ENCODE data around the gene DYNLT2B.
"Not testable (repeated sequence)": the region's sequence is repeated elsewhere in the genome, so short reads cannot be mapped to it uniquely, and the experiment has no call there.

DYNLT2B gene

DNA sequence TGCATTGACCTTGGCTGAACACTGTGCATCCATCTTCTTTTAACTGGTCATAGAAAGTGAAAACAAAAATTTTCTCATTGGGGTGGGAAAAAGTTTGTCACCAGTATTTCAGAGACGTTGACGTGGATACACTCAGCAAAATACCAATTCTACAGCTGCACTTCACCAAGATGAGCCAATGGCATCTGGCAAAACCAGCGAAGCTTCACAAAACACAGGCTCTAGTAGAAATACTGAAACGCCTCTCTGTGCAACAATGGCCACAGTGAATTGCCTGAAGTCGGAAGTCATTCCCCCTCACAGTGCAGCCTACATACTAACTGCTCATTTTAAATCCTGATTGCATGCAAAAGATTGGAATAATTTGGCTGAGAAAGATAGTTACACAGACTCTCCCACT is 47.5 kb downstream of the DYNLT2B start:
- no peak for DNase-seq (ENCODE audit: low read depth)

DNA sequence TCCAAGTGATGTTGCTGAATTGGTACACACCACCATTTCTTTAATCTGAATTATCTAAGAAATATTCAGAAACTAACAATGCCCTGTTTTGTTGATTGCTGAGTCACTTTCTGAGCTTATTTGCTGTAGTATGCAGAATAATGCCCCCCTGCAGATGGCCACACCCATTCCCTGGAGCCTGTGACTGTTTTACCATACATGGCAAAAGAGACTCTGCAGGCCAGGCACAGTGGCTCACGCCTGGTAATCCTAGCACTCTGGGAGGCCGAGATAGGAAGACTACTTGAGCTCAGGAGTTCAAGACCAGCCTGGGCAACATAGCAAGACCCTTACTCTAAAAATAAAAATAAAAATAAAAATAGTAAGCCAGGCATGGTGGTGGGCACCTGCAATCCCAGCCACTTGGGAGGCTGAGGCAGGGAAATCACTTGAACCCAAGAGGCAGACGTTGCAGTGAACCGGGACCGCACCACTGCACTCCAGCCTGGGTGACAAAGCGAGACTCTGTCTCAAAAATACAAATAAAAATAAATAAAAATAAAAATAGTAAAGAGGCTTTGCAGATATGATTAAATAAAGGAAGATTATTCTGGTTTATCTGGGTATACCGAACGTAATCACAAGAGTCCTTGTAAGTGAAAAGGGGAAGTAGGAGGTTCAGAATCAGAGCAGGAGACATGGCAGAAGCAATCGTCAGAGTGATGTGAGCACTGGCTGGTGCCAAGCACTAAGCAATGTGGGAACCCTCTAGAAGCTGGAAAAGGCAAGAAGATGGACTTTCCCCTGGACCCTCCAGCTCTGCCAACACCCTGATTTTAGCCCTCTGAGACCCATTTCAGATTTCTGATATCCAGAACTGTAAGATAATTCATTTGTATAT is 49.5 kb downstream of the DYNLT2B start:
- DNase-seq (ENCODE audit: low read depth) = no peak

DNA sequence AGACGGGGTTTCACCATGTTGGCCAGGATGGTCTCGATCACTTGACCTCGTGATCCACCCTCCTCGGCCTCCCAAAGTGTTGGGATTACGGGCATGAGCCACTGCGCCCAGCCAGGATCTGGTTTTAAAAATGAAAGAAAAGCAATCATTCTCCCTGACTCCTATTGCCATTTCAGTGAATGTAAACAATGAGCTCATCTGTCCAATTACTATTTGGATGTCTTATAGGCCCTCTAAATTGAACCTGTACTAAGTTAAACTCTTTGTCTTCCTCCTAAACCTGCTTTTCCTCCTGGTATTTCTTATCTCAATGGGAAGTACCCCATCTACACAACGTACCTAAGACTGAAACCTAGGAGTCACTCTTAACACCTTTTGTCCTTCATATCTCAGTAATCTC is 54.2 kb downstream of the DYNLT2B start:
- no peak for DNase-seq (ENCODE audit: low read depth)

DNA sequence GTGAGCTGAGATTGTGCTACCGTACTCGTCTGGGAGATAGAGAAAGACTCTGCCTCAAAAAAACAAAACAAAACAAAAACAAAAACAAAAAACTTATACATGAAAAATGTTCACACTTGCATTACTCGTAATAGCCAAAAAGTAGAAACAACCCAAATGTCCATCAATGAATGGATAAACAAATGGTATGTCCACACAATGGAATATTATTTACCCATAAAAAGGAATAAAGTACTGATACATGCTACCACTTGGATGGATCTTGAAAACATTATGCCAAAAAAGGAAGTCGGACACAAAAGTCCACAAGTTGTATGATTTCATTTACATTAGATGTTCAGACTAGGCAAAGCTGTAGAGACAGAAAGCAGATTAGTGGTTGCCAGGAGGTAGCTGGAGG is 57.3 kb downstream of the DYNLT2B start:
- DNase-seq (ENCODE audit: low read depth) = no peak

DNA sequence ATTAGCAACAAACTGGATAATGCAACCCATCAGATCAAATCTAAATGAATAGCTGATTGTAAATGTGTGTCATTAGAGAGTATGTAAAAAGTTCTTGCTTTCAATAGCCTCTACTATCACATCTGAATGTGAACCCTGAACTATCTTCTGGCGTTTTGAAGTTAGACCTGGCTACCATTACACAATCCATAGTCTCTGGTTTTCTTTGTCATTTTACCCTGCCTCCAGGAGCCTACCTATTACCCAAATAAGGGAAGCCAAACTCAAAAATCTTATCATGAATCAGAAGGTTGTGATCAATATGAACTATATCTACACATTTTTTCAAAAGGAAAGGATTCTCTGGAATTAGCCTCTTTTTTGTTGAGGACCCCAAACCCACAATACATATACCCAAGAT is 62.3 kb downstream of the DYNLT2B start:
- DNase-seq (ENCODE audit: low read depth) = no peak

DNA sequence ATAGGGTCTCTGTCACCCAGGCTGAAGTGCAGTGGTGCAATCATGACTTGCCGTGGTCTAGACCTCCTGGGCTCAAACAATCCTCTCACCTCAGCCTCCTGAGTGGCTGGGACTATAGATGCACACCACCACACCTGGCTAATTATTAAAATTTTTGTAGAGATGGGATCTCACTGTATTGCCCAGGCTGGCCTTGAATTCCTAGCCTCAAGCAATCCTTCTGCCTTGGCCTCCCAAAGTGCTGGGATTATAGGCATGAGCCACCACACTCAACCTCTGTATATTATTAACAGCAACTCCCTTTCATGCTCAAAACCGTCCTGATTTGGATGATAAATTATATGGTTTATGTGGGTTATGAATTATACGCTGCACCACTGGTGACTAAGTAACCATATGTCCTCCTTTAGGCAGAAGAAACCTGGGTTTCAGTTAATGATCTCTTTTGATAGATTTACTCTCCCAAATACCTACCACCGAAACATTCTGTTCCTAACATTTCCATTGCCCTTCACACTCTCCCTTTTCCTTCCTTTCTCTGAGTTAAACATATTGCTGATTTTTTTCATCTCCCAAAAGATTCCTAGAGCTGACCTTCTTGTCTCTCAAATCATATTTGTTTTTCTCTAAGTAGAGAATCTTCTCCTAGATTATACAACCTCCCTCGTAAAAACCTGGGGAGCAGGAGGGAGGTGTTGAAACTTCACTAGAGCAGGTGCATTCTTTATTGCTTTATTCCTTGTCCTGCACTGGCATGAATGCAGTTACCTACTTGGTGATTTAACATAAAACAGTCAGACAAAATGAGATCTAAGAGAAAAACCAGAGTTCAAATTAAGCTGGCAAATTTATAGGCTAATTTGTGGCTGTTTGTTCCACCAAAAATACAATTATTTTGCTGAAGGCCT is 63.4 kb downstream of the DYNLT2B start:
- DNase-seq (ENCODE audit: low read depth) = no peak

DNA sequence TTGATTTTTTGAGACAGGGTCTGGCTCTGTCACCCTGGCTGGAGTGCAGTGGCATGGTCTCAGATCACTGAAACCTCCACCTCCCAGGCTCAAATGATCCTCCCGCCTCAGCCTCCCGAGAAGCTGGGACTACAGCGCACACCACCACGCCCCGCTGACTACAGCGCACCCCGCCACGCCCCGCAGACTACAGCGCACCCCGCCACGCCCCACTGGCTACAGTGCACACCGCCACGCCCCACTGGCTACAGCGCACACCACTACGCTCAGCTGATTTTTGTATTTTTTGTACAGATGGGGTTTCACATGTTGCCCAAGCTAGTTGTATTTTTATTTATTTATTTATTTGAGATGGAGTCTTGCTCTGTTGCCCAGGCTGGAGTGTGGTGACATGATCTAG is 66.1 kb downstream of the DYNLT2B start:
- DNase-seq (ENCODE audit: low read depth) = no peak

DNA sequence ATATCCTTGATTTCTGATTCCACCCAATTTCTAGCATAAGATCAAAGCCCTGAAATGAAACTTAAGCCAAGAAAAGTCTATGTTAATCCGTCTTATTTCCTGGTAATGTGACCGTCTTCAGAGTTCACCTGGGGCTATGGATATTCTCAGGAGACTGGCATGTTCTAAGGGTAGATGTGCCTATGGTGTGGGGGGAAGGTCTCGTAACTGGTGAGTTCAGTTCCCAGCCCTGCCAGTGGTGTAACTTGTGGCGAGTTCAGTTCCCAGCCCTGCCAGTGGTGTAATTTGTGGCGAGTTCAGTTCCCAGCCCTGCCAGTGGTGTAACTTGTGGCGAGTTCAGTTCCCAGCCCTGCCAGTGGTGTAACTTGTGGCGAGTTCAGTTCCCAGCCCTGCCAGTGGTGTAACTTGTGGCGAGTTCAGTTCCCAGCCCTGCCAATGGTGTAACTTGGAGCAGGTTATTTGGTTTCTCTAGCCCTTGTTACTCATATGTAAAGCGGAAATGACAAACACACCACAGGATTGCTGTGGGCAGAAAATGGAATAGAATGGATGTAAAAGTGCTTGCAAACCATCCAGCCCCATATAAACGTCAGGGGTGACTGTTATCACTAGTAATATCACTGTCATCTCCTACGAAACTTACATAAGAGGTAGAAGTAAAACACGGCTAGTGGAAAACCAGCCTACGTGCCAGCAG is 71.3 kb downstream of the DYNLT2B start:
- no peak for DNase-seq (ENCODE audit: low read depth)

DNA sequence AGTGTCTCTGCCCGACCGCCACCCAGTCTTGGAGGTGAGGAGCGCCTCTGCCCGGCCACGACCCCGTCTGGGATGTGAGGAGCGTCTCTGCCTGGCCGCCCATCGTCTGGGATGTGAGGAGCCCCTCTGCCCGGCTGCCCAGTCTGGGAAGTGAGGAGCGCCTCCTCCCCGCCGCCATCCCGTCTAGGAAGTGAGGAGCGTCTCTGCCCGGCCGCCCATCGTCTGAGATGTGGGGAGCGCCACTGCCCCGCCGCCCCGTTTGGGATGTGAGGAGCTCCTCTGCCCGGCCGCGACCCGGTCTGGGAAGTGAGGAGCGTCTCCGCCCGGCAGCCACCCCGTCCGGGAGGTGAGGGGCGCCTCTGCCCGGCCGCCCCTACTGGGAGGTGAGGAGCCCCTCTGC is 73.9 kb downstream of the DYNLT2B start:
- not testable (repeated sequence) for DNase-seq (ENCODE audit: low read depth)

DNA sequence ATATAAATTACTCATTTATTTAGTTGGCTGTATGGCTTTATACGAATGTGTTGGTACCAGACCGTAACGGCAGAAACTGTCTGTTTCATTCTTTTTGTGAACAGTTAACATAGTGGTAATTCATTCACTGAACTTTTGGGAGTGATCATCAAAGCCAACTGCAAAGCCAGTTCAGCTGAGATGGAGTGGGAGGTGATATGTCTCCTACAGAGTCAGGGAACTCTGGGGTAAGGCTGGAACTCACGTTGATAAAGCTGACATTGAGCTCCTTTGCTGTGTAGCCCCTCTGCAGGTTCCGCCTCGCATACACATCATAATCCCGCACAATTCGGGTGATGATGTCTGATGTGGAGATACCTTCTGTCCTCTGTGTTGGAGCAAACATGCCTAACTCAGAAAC is 76.3 kb downstream of the DYNLT2B start:
- DNase-seq (ENCODE audit: low read depth) = no peak

All from T-helper 22 cell (primary cell).